Epithelial cell of esophagus (primary cell): ENCODE results near the gene PRRC2A.
A peak's percentile ranks its signal among the peaks of the same experiment; 100 is the strongest.

Experiments used
- DNase-seq: peaks from one replicate; pipeline ENCODE4 v3.0.0; 2010; ENCODE audit warnings: low read depth
- H3K4me3 ChIP-seq: 2 replicates; pipeline ENCODE4 v1.5.1; 2011; ENCODE audit warnings: mild to moderate bottlenecking, low read length, control low read depth
- CTCF ChIP-seq: IDR thresholded peaks from 2 replicates; pipeline ENCODE4 v1.5.1; 2011; ENCODE audit warnings: low read depth, mild to moderate bottlenecking, low read length, control low read depth, inconsistent platforms; ENCODE audit not compliant: insufficient read depth; ENCODE audit errors: missing control alignments

Gene PRRC2A

GRCh38 chr6:31641370-31641769 is 20.9 kb downstream of the PRRC2A start:
- TF ChIP-seq CTCF, result no peak
- H3K4me3 ChIP-seq, result no peak overlapping the region
- DNase-seq, result no peak

GRCh38 chr6:31642798-31643570 is 22.5 kb downstream of the PRRC2A start:
- no peak for DNase-seq
- no peak for TF ChIP-seq CTCF
- H3K4me3 ChIP-seq, result no peak overlapping the region

GRCh38 chr6:31643818-31644454 is 23.4 kb downstream of the PRRC2A start:
- no peak overlapping the region for H3K4me3 ChIP-seq
- no peak for TF ChIP-seq CTCF
- DNase-seq, result no peak

- H3K4me3 ChIP-seq, result no peak overlapping the region
- TF ChIP-seq CTCF, result no peak
- no peak for DNase-seq
Measured at GRCh38 chr6:31645325-31645724, 24.8 kb downstream of the PRRC2A start.

- H3K4me3 ChIP-seq, result peak overlapping the region; percentile 60
- peak; percentile 84 for DNase-seq
- no peak for TF ChIP-seq CTCF
Measured at GRCh38 chr6:31651602-31652191, 31.2 kb downstream of the PRRC2A start.

- H3K4me3 ChIP-seq, result peak overlapping the region; percentile 60
- TF ChIP-seq CTCF, result no peak
- DNase-seq, result no peak
Measured at GRCh38 chr6:31652925-31653724, 32.6 kb downstream of the PRRC2A start.
